ENCODE measurements around the gene HDAC4.

GRCh38 chr2:239025951-239026461 is 374.8 kb downstream of the HDAC4 start:
- TF ChIP-seq RAD21 (IDR thresholded peaks at IDR 0.05; ENCODE audit: low read depth) (no peak), CREB1 (IDR thresholded peaks at IDR 0.05; ENCODE audit: low read depth) (no peak), TAF1 (IDR thresholded peaks at IDR 0.05; ENCODE audit: low read depth) (no peak), REST (IDR thresholded peaks at IDR 0.05; ENCODE audit: low read depth) (no peak), CEBPB (IDR thresholded peaks at IDR 0.05) (no peak), TEAD4 (IDR thresholded peaks at IDR 0.05) (no peak), EP300 (IDR thresholded peaks at IDR 0.05; ENCODE audit: borderline replicate concordance) (no peak), NFIC (IDR thresholded peaks at IDR 0.05) (no peak), YY1 (IDR thresholded peaks at IDR 0.05; ENCODE audit: low read depth) (no peak)

Data from Ishikawa (cell line).